Type B pancreatic cell (in vitro differentiated cells): ENCODE results near the gene MARVELD1. TPM values are rescaled to one million over a fixed set of nuclear protein-coding genes. Genes with fewer than 3 reads are reported as not detected.
A peak's percentile ranks its signal among the peaks of the same experiment; 100 is the strongest.
"Not testable (repeated sequence)": the region's sequence is repeated elsewhere in the genome, so short reads cannot be mapped to it uniquely, and the experiment has no call there.

ENCODE experiments used
- DNase-seq: peaks from one replicate; pipeline ENCODE4 v3.0.0; 2021; ENCODE audit warnings: mixed read lengths; ENCODE audit not compliant: unreplicated experiment; ENCODE audit errors: extremely low spot score
- H3K27ac Mint-ChIP-seq: 2 replicates; pipeline ENCODE4 v1.8.0; 2021; ENCODE audit warnings: mild to moderate bottlenecking, mixed read lengths
- H3K27me3 Mint-ChIP-seq: 2 replicates; pipeline ENCODE4 v1.8.0; 2021; ENCODE audit warnings: mixed read lengths
- H3K36me3 Mint-ChIP-seq: 2 replicates; pipeline ENCODE4 v1.8.0; 2021; ENCODE audit warnings: mixed read lengths
- H3K4me1 Mint-ChIP-seq: one replicate; pipeline ENCODE4 v1.8.0; 2021; ENCODE audit warnings: mixed read lengths; ENCODE audit not compliant: unreplicated experiment
- H3K4me3 Mint-ChIP-seq: 2 replicates; pipeline ENCODE4 v1.8.0; 2021; ENCODE audit warnings: mild to moderate bottlenecking, mixed read lengths
- H3K9me3 Mint-ChIP-seq: 2 replicates; pipeline ENCODE4 v1.8.0; 2021; ENCODE audit warnings: mixed read lengths
- total RNA-seq: library from RNA; stranded (reverse); gene quantifications from 2 replicates; pipeline ENCODE4 v1.2.1, GENCODE V29; 2021; ENCODE audit warnings: low replicate concordance
- TF ChIP-seq, protein P1 (sequence below): fragments of 200-600 bp; sonication (generic); conservative IDR thresholded peaks from 2 replicates; pipeline ENCODE4 v1.5.0; 2021; ENCODE audit warnings: antibody characterized with exemption, mild to moderate bottlenecking

The MARVELD1 gene
- total RNA-seq, 1 donor from 2014 or later: 43.7 TPM

DNA sequence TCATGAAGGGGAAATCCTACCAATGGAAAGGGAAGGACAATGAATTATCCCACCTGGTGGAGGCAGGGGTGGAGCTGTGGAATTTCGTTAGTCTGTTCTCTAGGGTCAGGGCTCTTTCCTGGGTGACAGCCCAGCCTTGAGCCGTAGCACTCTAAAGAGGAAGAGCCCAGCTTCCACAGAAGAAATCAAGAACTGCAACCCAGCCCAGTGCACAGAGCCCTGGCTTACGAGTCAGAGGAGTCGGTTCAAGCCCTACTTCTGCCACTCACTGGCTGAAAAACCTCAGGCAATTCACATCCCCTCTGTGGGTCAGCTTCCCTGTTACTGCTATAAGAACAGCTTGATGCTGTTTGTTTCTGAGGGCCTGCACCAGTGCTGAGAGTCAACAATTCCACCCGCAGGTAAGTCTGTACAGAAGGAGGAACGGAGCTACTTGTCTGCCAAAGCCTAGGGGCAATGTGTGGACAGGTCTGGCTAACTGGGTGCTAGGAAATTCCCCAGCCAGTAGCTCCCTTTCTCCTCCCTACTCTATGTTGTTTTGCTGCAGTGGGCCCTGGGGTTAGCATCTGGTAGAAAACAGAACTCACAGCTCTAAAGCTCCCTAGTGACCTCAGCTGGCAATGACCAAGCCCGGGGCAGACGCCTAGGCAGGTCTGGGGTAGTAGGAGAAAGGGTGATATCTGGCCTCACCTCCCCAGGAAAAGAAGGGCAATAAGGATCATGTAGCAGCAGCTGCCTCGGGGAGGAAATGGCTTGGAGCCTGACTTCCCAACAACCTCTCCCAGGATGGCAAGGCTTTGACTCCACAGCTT lies 29.8 kb upstream of the MARVELD1 start:
- Mint-ChIP-seq H3K27ac (peak overlapping the region; percentile 58), H3K9me3 (no peaks in the 10 kb centered on the region), H3K36me3 (no peaks in the 10 kb centered on the region), H3K4me3 (peak overlapping the region; percentile 77), H3K27me3 (no peaks in the 10 kb centered on the region), H3K4me1 (peaks cover 30% of the 10 kb centered on the region)
- TF ChIP-seq, protein P1, sequence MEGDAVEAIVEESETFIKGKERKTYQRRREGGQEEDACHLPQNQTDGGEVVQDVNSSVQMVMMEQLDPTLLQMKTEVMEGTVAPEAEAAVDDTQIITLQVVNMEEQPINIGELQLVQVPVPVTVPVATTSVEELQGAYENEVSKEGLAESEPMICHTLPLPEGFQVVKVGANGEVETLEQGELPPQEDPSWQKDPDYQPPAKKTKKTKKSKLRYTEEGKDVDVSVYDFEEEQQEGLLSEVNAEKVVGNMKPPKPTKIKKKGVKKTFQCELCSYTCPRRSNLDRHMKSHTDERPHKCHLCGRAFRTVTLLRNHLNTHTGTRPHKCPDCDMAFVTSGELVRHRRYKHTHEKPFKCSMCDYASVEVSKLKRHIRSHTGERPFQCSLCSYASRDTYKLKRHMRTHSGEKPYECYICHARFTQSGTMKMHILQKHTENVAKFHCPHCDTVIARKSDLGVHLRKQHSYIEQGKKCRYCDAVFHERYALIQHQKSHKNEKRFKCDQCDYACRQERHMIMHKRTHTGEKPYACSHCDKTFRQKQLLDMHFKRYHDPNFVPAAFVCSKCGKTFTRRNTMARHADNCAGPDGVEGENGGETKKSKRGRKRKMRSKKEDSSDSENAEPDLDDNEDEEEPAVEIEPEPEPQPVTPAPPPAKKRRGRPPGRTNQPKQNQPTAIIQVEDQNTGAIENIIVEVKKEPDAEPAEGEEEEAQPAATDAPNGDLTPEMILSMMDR: no peak
- DNase-seq: no peak

DNA sequence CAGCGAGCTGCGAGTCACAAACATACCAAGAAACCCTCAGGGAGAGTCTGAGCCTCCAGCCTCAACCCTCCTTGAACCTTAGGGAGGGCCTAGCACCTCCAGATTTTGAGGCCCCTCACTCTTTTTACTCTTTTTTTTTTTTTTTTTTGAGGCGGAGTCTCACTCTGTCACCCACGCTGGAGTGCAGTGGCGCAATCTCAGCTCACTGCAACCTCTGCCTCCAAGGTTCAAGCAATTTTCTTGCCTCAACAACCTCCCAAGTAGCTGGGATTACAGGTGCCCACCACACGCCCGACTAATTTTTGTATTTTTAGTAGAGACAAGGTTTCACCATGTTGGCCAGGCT lies 29.2 kb upstream of the MARVELD1 start:
- Mint-ChIP-seq H3K27ac (peak overlapping the region; percentile 58), H3K4me1 (peaks cover 30% of the 10 kb centered on the region)

DNA sequence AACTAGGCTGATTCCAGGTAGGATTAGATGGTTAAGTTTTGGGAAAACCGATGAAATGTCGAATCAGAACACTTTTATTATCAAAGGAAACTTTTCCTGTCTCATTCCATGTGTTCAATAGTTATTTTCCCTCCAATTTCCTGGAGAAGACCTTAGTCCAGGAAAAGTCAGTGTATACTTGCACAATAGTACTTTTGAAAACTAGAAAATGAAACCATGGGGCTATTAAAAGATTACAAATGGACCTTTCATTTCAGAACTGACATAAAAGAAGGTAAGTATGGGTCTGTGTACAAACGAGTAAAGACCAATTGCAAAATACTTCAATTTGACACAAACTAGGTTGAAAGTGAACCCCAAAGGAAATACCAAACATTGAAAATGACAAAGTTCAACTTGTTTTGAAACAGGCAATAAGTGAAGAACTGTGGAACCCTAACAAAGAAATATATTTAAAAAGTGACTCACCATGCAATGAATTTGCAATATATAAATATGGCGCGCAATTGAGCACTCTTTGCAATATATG lies 28.6 kb upstream of the MARVELD1 start:
- peak overlapping the region; percentile 92 for H3K4me3 Mint-ChIP-seq
- H3K4me1 Mint-ChIP-seq: peaks cover 30% of the 10 kb centered on the region
- H3K36me3 Mint-ChIP-seq: no peaks in the 10 kb centered on the region
- no peak for DNase-seq
- TF ChIP-seq, protein P1: no peak
- no peaks in the 10 kb centered on the region for H3K27me3 Mint-ChIP-seq
- H3K9me3 Mint-ChIP-seq: no peaks in the 10 kb centered on the region
- peak overlapping the region; percentile 52 for H3K27ac Mint-ChIP-seq

More for the DNA sequence above, 29.2 kb upstream of the MARVELD1 start:
- not testable (repeated sequence) for DNase-seq, H3K27me3 Mint-ChIP-seq, H3K36me3 Mint-ChIP-seq, H3K9me3 Mint-ChIP-seq
- peak overlapping the region; percentile 92 for H3K4me3 Mint-ChIP-seq

GRCh38 chr10:97685395-97685958 lies 28.1 kb upstream of the MARVELD1 start:
- Mint-ChIP-seq H3K27me3 (no peaks in the 10 kb centered on the region), H3K4me3 (peak overlapping the region; percentile 92), H3K36me3 (no peaks in the 10 kb centered on the region), H3K27ac (peak overlapping the region; percentile 52), H3K4me1 (peaks cover 30% of the 10 kb centered on the region), H3K9me3 (no peaks in the 10 kb centered on the region)
- TF ChIP-seq, protein P1: peak; percentile 61
- DNase-seq: no peak

GRCh38 chr10:97686301-97686961 lies 27.1 kb upstream of the MARVELD1 start:
- no peaks in the 10 kb centered on the region for H3K27me3 Mint-ChIP-seq
- no peak for DNase-seq
- peak overlapping the region; percentile 83 for H3K27ac Mint-ChIP-seq
- no peaks in the 10 kb centered on the region for H3K36me3 Mint-ChIP-seq
- no peaks in the 10 kb centered on the region for H3K9me3 Mint-ChIP-seq
- TF ChIP-seq, protein P1: no peak
- H3K4me1 Mint-ChIP-seq: peaks cover 30% of the 10 kb centered on the region
- peak overlapping the region; percentile 92 for H3K4me3 Mint-ChIP-seq
